NCI-H1105 (cell line): ENCODE results near the gene GALT.

ENCODE experiments used
- DNase-seq: peaks from one replicate; lab custom pipeline; 2025; lab: John Stamatoyannopoulos, UW

The GALT gene

GRCh38 chr9:34651876-34652601 lies 5.6 kb downstream of the GALT start, which contains the start of gene IL11RA:
IL11RA (plus strand) TSS chr9:34652185; CDS start chr9:34655218, 3,033 bp downstream.
- peak; percentile 22 for DNase-seq

GRCh38 chr9:34652602-34653000 lies 6.1 kb downstream of the GALT start:
- DNase-seq = no peak

GRCh38 chr9:34653151-34654072 lies 6.9 kb downstream of the GALT start:
- DNase-seq = no peak

GRCh38 chr9:34654323-34655051 lies 8.0 kb downstream of the GALT start:
- peak; percentile 61 for DNase-seq

GRCh38 chr9:34655394-34655793 lies 8.9 kb downstream of the GALT start:
- DNase-seq = no peak

- DNase-seq = no peak
These were observed 10.5 kb downstream of the GALT start for GRCh38 chr9:34656992-34657391.

GRCh38 chr9:34658461-34658860 lies 12.0 kb downstream of the GALT start:
- no peak for DNase-seq

- DNase-seq = no peak
These were observed 13.2 kb downstream of the GALT start for GRCh38 chr9:34659592-34660253.

GRCh38 chr9:34662526-34663302 lies 16.2 kb downstream of the GALT start, which contains the start of gene CCL27:
CCL27 (minus strand) TSS chr9:34662657; CDS start chr9:34662633, 24 bp downstream.
- DNase-seq = no peak

- no peak for DNase-seq
These were observed 16.8 kb downstream of the GALT start for GRCh38 chr9:34663303-34663605.

- DNase-seq = no peak
These were observed 18.0 kb downstream of the GALT start for GRCh38 chr9:34664281-34665066.

GRCh38 chr9:34665067-34665380 lies 18.5 kb downstream of the GALT start:
- DNase-seq = no peak

GRCh38 chr9:34665381-34666250 lies 19.1 kb downstream of the GALT start:
- DNase-seq = peak; percentile 89

GRCh38 chr9:34669809-34670562 lies 23.5 kb downstream of the GALT start:
- DNase-seq = no peak

GRCh38 chr9:34671307-34671706 lies 24.8 kb downstream of the GALT start:
- no peak for DNase-seq

- DNase-seq = no peak
These were observed 28.0 kb downstream of the GALT start for GRCh38 chr9:34674440-34674839.

- DNase-seq = peak; percentile 29
These were observed 28.7 kb downstream of the GALT start for GRCh38 chr9:34675048-34675714.

GRCh38 chr9:34675869-34676268 lies 29.4 kb downstream of the GALT start:
- DNase-seq = no peak
